Small intestine (tissue), 7 donors: ENCODE results near the gene SPATA1. TPM values are rescaled to one million over a fixed set of nuclear protein-coding genes. Genes with fewer than 3 reads are reported as not detected.
A peak's percentile ranks its signal among the peaks of the same experiment; 100 is the strongest.

Experiments used
- DNase-seq, 2 donors: peaks; one replicate each; pipeline versions ENCODE4 v3.0.0 to v3.0.0-alpha.2; 2013
- FAIRE-seq: peaks from 2 replicates; lab custom pipeline; 2012; peaks lifted over from hg19 to GRCh38; lab: Jason Lieb, UNC
- H3K27ac ChIP-seq, 3 donors: one replicate each; pipeline ENCODE4 v1.5.1; 2013; ENCODE audit warnings: low read length in 2 of 3, mild to moderate bottlenecking in 2 of 3, control low read depth in 1 of 3, inconsistent platforms in 1 of 3, low read depth in 1 of 3, moderate library complexity in 1 of 3
- H3K27me3 ChIP-seq, 3 donors: one replicate each; pipeline ENCODE4 v1.6.1; 2013; ENCODE audit warnings: low read length in 3 of 3, inconsistent platforms in 1 of 3; ENCODE audit not compliant: control insufficient read depth in 3 of 3, insufficient read depth in 3 of 3
- H3K36me3 ChIP-seq, 3 donors: one replicate each; pipeline ENCODE4 v1.6.1; 2013; ENCODE audit warnings: low read length in 3 of 3, inconsistent platforms in 1 of 3, low read depth in 1 of 3, mild to moderate bottlenecking in 1 of 3, moderate library complexity in 1 of 3; ENCODE audit not compliant: control insufficient read depth in 3 of 3, insufficient read depth in 2 of 3
- H3K4me1 ChIP-seq, 3 donors: one replicate each; pipeline ENCODE4 v1.6.1; 2013; ENCODE audit warnings: low read length in 2 of 3, inconsistent platforms in 1 of 3, low read depth in 1 of 3, mild to moderate bottlenecking in 1 of 3, moderate library complexity in 1 of 3; ENCODE audit not compliant: control insufficient read depth in 3 of 3, insufficient read depth in 2 of 3
- H3K4me3 ChIP-seq, 3 donors: one replicate each; pipeline ENCODE4 v1.5.1; 2013; ENCODE audit warnings: low read length in 3 of 3, control low read depth in 1 of 3, inconsistent platforms in 1 of 3, low read depth in 1 of 3, mild to moderate bottlenecking in 1 of 3, moderate library complexity in 1 of 3
- H3K9me3 ChIP-seq, 2 donors: one replicate each; pipeline ENCODE4 v1.6.1; 2013; ENCODE audit warnings: low read depth in 1 of 2, low read length in 1 of 2; ENCODE audit not compliant: control insufficient read depth in 2 of 2, insufficient read depth in 1 of 2
- WGBS, 3 donors: extraction: QIAGEN DNeasy Blood & Tissue Kit; methylation state at CpG; one replicate each; pipeline ENCODE4 v1.1.7; 2013; 5-methylcytosine and 5-hydroxymethylcytosine counted together
- polyA plus RNA-seq, 4 donors: library from polyadenylated mRNA; stranded (reverse) in 3 of 4; unstranded in 1 of 4; fragments of 200-250 nt in 3 of 4; fragments of 120-200 nt in 1 of 4; gene quantifications; one replicate each; pipeline versions ENCODE4 v1.2.1 to v1.2.3, GENCODE V29; 2013
- donor health status: healthy with polysubstance abuse.
- donor health status: control.
- donor health status: control.
- donor health status: Bipolar disorder and iron deficiency.
- donor health status: healthy.

Gene SPATA1
- polyA plus RNA-seq, 4 donors: 0.79 to 2.7 TPM; not detected in 2

GRCh38 chr1:84603941-84604830, 98.0 kb downstream of the SPATA1 start:
- H3K27me3 ChIP-seq: no peaks in the 10 kb centered on the region
- no peaks in the 10 kb centered on the region for H3K4me1 ChIP-seq
- DNase-seq (peak in 1 of 2 donors; percentile 10), FAIRE-seq (no peak)
- peak overlapping the region in 1 of 3 donors; percentile 4 for H3K27ac ChIP-seq
- H3K4me3 ChIP-seq: no peak overlapping the region
- H3K9me3 ChIP-seq: peaks cover 0 to 44% of the 10 kb centered on the region in 2 donors
- no peaks in the 10 kb centered on the region for H3K36me3 ChIP-seq
- WGBS, 3 donors: 64 to 76% (median 69%) methylated on average over 15 of the region's 15 CpGs

DNA sequence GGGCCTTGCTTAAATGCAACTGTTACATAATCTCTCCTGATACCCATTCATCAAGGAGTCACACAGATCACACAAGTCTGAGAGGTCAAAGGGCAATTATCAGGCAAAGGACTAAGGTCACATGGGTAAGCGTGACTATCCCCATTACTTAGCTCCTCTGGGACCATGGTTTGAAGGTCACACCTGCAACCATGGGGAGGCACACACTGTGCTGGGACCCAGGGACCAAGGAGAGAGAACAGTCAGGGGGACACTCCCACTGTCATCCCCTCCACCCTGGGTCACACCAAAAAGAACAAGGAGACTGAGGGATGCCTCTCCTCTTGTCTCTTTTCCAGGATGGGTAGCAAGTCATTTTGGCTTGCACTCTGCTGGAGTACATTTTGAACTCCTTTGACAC, 99.0 kb downstream of the SPATA1 start:
- Histone ChIP-seq H3K27ac (no peak overlapping the region), H3K36me3 (no peaks in the 10 kb centered on the region)
- no peak for FAIRE-seq

DNA sequence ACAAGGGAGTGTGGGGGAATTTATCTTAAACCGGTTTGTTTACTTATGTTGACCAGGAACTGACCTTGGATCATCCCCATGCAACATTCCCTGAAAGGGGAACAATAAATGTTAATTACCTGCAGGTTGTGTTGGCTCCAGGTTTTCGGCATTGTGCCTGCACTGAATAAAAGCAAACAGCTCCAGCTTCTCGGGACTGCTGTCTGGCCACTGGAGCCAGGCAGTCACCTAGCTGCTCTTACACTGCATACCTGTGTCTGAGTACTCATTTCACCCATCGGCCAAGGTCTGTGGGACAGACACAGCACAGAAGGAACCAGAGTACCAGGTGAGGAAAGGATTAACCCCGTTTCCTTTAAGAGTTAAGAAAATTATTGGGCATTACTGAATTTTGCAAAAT, 100.8 kb downstream of the SPATA1 start:
- FAIRE-seq (no peak), DNase-seq (no peak)
- Histone ChIP-seq H3K27me3 (no peaks in the 10 kb centered on the region), H3K4me1 (no peaks in the 10 kb centered on the region), H3K36me3 (no peaks in the 10 kb centered on the region), H3K9me3 (peaks cover 0 to 48% of the 10 kb centered on the region in 2 donors), H3K4me3 (no peak overlapping the region), H3K27ac (no peak overlapping the region)
- WGBS, 3 donors: 65 to 78% (median 68%) methylated on average over 5 of the region's 5 CpGs

More for the DNA sequence above, 99.0 kb downstream of the SPATA1 start:
- Histone ChIP-seq H3K27me3 (no peaks in the 10 kb centered on the region), H3K9me3 (peaks cover 0 to 45% of the 10 kb centered on the region in 2 donors), H3K4me3 (no peak overlapping the region), H3K4me1 (no peaks in the 10 kb centered on the region)
- no peak for DNase-seq
- WGBS, 3 donors: 72 to 94% (median 81%) methylated on average over 1 of the region's 1 CpG

DNA sequence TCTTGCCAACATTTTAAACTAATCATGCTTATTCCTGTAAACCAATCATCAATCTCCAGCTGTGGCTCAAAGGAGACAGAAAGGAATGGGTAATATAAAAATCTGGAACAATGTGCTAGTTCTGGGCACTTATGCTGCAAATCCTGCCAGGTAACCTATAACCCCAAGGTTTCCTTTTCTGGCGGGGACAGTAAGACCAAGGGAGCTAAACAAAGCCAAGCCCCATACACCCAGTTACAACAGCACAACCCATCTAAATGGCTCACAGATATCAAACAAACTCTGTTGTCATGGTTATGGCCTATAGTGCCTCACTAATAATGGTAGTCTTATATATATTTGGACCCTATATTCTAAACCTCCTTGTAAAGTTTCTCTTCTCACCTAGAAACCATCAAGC, 104.9 kb downstream of the SPATA1 start:
- FAIRE-seq: no peak
- Histone ChIP-seq H3K36me3 (no peaks in the 10 kb centered on the region), H3K27ac (no peak overlapping the region), H3K9me3 (peaks cover 0 to 38% of the 10 kb centered on the region in 2 donors), H3K27me3 (no peaks in the 10 kb centered on the region), H3K4me3 (no peak overlapping the region), H3K4me1 (no peaks in the 10 kb centered on the region)
- 9 to 77% (median 36%) methylated on average over 1 of the region's 1 CpG for WGBS, 3 donors
- DNase-seq: no peak

DNA sequence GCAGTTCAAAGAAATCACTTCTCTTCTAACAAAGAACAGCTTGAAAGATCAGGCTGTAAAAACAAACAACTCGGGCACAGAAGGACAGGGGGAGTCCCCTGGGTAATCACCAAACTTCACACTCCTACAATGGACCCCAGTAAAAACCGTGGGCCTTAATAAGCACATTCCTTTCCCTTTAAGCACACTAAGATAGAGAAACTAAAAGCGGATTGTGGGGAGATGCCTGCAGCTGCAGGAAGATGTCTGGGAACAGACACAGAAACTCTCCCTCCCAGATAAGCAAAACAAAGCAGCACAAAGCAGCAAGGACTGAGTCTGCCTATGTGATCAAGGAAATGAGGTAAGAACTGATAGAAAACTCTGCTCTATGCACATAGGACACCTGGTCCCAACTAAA, 105.6 kb downstream of the SPATA1 start:
- FAIRE-seq (no peak), DNase-seq (no peak)
- 31 to 41% (median 35%) methylated on average over 3 of the region's 3 CpGs for WGBS, 3 donors
- no peaks in the 10 kb centered on the region for H3K36me3 ChIP-seq
- no peak overlapping the region for H3K4me3 ChIP-seq
- no peak overlapping the region for H3K27ac ChIP-seq
- H3K27me3 ChIP-seq: no peaks in the 10 kb centered on the region
- H3K9me3 ChIP-seq: peaks cover 0 to 33% of the 10 kb centered on the region in 2 donors
- H3K4me1 ChIP-seq: no peaks in the 10 kb centered on the region

GRCh38 chr1:84613026-84613425, 106.8 kb downstream of the SPATA1 start:
- Histone ChIP-seq H3K4me1 (no peaks in the 10 kb centered on the region), H3K27me3 (no peaks in the 10 kb centered on the region), H3K36me3 (no peaks in the 10 kb centered on the region), H3K4me3 (no peak overlapping the region), H3K27ac (no peak overlapping the region), H3K9me3 (peaks cover 0 to 30% of the 10 kb centered on the region in 2 donors)
- FAIRE-seq: no peak
- 81 to 83% (median 82%) methylated on average over 2 of the region's 2 CpGs for WGBS, 3 donors
- DNase-seq: no peak

GRCh38 chr1:84613887-84614286, 107.7 kb downstream of the SPATA1 start:
- H3K4me3 ChIP-seq: no peak overlapping the region
- no peaks in the 10 kb centered on the region for H3K4me1 ChIP-seq
- no peaks in the 10 kb centered on the region for H3K27me3 ChIP-seq
- no peaks in the 10 kb centered on the region for H3K36me3 ChIP-seq
- no peak for DNase-seq
- no peak for FAIRE-seq
- H3K9me3 ChIP-seq: peaks cover 0 to 30% of the 10 kb centered on the region in 2 donors
- no peak overlapping the region for H3K27ac ChIP-seq
- 95 to 98% (median 98%) methylated on average over 2 of the region's 2 CpGs for whole genome bisulfite sequencing, 3 donors

DNA sequence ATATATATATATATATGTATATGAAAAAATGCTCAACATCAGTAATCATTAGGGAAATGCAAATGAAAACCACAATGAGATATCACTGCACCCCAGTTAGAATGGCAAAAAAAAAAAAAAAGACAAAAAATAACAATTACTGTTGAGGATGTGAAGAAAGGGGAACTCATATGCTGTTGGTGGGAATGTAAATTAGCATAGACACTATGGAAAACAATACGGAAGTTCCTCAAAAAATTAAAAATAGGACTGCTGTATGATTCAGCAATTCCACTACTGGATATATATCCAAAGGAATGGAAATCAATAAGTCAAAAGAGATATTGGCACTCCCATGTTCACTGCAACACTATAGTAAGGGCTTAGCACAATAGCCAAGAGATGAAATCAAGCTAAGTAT, 109.6 kb downstream of the SPATA1 start:
- H3K4me3 ChIP-seq: no peak overlapping the region
- H3K4me1 ChIP-seq: peaks cover 0 to 8% (median 0%) of the 10 kb centered on the region in 3 donors
- H3K27ac ChIP-seq: no peak overlapping the region
- FAIRE-seq: no peak
- no peaks in the 10 kb centered on the region for H3K36me3 ChIP-seq
- no peak for DNase-seq
- no peaks in the 10 kb centered on the region for H3K27me3 ChIP-seq
- peaks cover 0 to 27% of the 10 kb centered on the region in 2 donors for H3K9me3 ChIP-seq
- WGBS, 3 donors: 75 to 90% (median 83%) methylated on average over 1 of the region's 1 CpG
